HCT116 (cell line): Measurements from ENCODE around the gene PLK5. TPM values are rescaled to one million over a fixed set of nuclear protein-coding genes. Genes with fewer than 3 reads are reported as not detected.

Experiments
- ATAC-seq: fragments of 200-7000 bp; cut with Tn5 transposase; 2 replicates; pipeline ENCODE4 v1.9.1; 2020; ENCODE audit warnings: mild to moderate bottlenecking, moderate library complexity
- BruUV-seq: library from RNA; stranded (reverse); fragments of 400-500 nt; replicated peaks from 2 replicates; lab custom pipeline; 2021; lab: Mats Ljungman, UMichigan
- CTCF ChIA-PET: fragments of 300-600 bp; sonication (Branson Sonifier 250); formaldehyde crosslinking; loops from one replicate; lab custom pipeline; 2021; ENCODE audit warnings: antibody characterized with exemption; lab: Charles Lee
- POLR2A ChIA-PET: fragments of 300-600, 350-600 bp; sonication (Branson Sonifier 250); formaldehyde crosslinking; loops from one replicate; lab custom pipeline; 2021; ENCODE audit warnings: antibody characterized with exemption; lab: Charles Lee
- RAD21 ChIA-PET, 2 experiments: fragments of 300-600 bp; sonication (Branson Sonifier 250); formaldehyde crosslinking; loops; one replicate each; lab custom pipeline; 2023; ENCODE audit warnings: low total read pairs in 2 of 2; ENCODE audit not compliant: uncharacterized antibody in 2 of 2, unreplicated experiment in 2 of 2, low non-redundant PET in 1 of 2; lab: Charles Lee
- DNase-seq: peaks from one replicate; pipeline ENCODE4 v3.0.0-alpha.2; 2010; ENCODE audit warnings: low read depth, low spot score
- H2AFZ ChIP-seq: fragments of 200-600 bp; shearing (Covaris generic), sonication (generic); 2 replicates; pipeline ENCODE4 v1.6.1; 2017; ENCODE audit warnings: low read depth, mixed run types, mixed read lengths, antibody characterized with exemption, low read length; ENCODE audit not compliant: poor library complexity, severe bottlenecking
- H3K27ac ChIP-seq: 2 replicates; pipeline ENCODE4 v1.5.1; 2012; ENCODE audit warnings: low read depth, low read length
- H3K27me3 ChIP-seq: fragments of 200-600 bp; sonication (generic); 2 replicates; pipeline ENCODE4 v1.6.1; 2016; ENCODE audit warnings: mixed run types, low read length, mixed read lengths; ENCODE audit not compliant: insufficient read depth
- H3K36me3 ChIP-seq, 2 experiments: fragments of 200-500 bp in 1 of 2; fragments of 200-600 bp in 1 of 2; sonication (Bioruptor generic) in 1 of 2; sonication (generic) in 1 of 2; 2 replicates each; pipeline versions ENCODE4 v1.5.1 to v1.6.1; 2014 to 2016; ENCODE audit warnings: low read length in 2 of 2, inconsistent platforms in 1 of 2, mixed read lengths in 1 of 2, mixed run types in 1 of 2; ENCODE audit not compliant: insufficient read depth in 2 of 2, control insufficient read depth in 1 of 2
- H3K4me1 ChIP-seq, 2 experiments: fragments of 200-600 bp in 1 of 2; sonication (generic) in 1 of 2; 2 replicates each; pipeline versions ENCODE4 v1.5.1 to v1.6.1; 2012 to 2017; ENCODE audit warnings: low read length in 2 of 2, inconsistent platforms in 1 of 2, mild to moderate bottlenecking in 1 of 2, mixed read lengths in 1 of 2, mixed run types in 1 of 2, moderate library complexity in 1 of 2; ENCODE audit not compliant: insufficient read depth in 2 of 2, control insufficient read depth in 1 of 2
- H3K4me2 ChIP-seq: fragments of 200-600 bp; sonication (generic); 2 replicates; pipeline ENCODE4 v1.6.1; 2017; ENCODE audit warnings: mixed run types, low read length, mixed read lengths
- H3K4me3 ChIP-seq, 2 experiments: fragments of 200-600 bp in 1 of 2; sonication (generic) in 1 of 2; replicated peaks in 1 of 2; 2 replicates each; pipeline ENCODE4 v1.5.1; 2011 to 2016; ENCODE audit warnings: low read length in 2 of 2, control low read depth in 1 of 2, low read depth in 1 of 2, mild to moderate bottlenecking in 1 of 2, mixed read lengths in 1 of 2, mixed run types in 1 of 2
- H3K79me2 ChIP-seq: fragments of 200-600 bp; sonication (generic); 2 replicates; pipeline ENCODE4 v1.6.1; 2017; ENCODE audit warnings: mild to moderate bottlenecking, mixed run types, low read length, moderate library complexity, mixed read lengths; ENCODE audit not compliant: insufficient read depth
- H3K9ac ChIP-seq: fragments of 200-600 bp; sonication (generic); 2 replicates; pipeline ENCODE4 v1.6.1; 2016; ENCODE audit warnings: low read length, mixed read lengths
- H3K9me2 ChIP-seq: fragments of 200-600 bp; sonication (generic), shearing (Covaris generic); 2 replicates; pipeline ENCODE4 v1.6.1; 2017; ENCODE audit warnings: mixed run types, mild to moderate bottlenecking, moderate library complexity; ENCODE audit not compliant: insufficient read depth
- H3K9me3 ChIP-seq, 2 experiments: fragments of 200-500 bp in 1 of 2; fragments of 200-600 bp in 1 of 2; sonication (Bioruptor generic) in 1 of 2; sonication (generic) in 1 of 2; 2 replicates each; pipeline ENCODE4 v1.6.1; 2014 to 2017; ENCODE audit warnings: low read length in 2 of 2, mixed read lengths in 2 of 2, inconsistent platforms in 1 of 2, low read depth in 1 of 2, mild to moderate bottlenecking in 1 of 2, mixed run types in 1 of 2, moderate library complexity in 1 of 2; ENCODE audit not compliant: control insufficient read depth in 1 of 2, insufficient read depth in 1 of 2
- H4K20me1 ChIP-seq: fragments of 200-600 bp; sonication (generic), shearing (Covaris generic); 2 replicates; pipeline ENCODE4 v1.6.1; 2017; ENCODE audit warnings: mixed run types, mild to moderate bottlenecking, moderate library complexity; ENCODE audit not compliant: insufficient read depth
- CEBPB ChIP-seq: IDR thresholded peaks from 2 replicates; pipeline ENCODE4 v1.6.1; 2012; ENCODE audit warnings: low read depth
- EZH2 ChIP-seq: fragments of 200-600 bp; sonication (generic); IDR thresholded peaks from 2 replicates; pipeline ENCODE4 v1.6.1; 2017; ENCODE audit warnings: antibody characterized with exemption, mixed run types
- FOSL1 ChIP-seq: IDR thresholded peaks from 2 replicates; pipeline ENCODE4 v1.6.1; 2012; ENCODE audit warnings: low read depth
- POLR2A ChIP-seq: IDR thresholded peaks from 2 replicates; pipeline ENCODE4 v1.7.0; 2011; ENCODE audit warnings: borderline replicate concordance; ENCODE audit not compliant: insufficient read depth, insufficient read length; ENCODE audit errors: extremely low read depth
- POLR2AphosphoS5 ChIP-seq: IDR thresholded peaks from 2 replicates; pipeline ENCODE4 v1.6.1; 2011; ENCODE audit warnings: mild to moderate bottlenecking, low read depth, low read length, moderate library complexity
- RAD21 ChIP-seq: IDR thresholded peaks from 2 replicates; pipeline ENCODE4 v1.6.1; 2012; ENCODE audit warnings: low read depth, mild to moderate bottlenecking
- SIN3A ChIP-seq: IDR thresholded peaks from 2 replicates; pipeline ENCODE4 v1.6.1; 2012; ENCODE audit warnings: low read depth
- SRF ChIP-seq: IDR thresholded peaks from 2 replicates; pipeline ENCODE4 v1.6.1; 2012; ENCODE audit warnings: low read depth
- YY1 ChIP-seq: IDR thresholded peaks from 2 replicates; pipeline ENCODE4 v1.6.1; 2011; ENCODE audit warnings: low read length, low read depth, moderate library complexity, mild to moderate bottlenecking; ENCODE audit not compliant: insufficient replicate concordance; ENCODE audit errors: extremely low read depth
- intact Hi-C: fragments of 100-400 bp; cut with micrococcal nuclease; formaldehyde crosslinking; loops from 2 replicates; pipeline ENCODE4 v1.10.0; 2022
- total RNA-seq: library from RNA; stranded (reverse); gene quantifications from one replicate; pipeline ENCODE4 v1.2.1, GENCODE V29; 2021; ENCODE audit not compliant: unreplicated experiment
- TF ChIP-seq, protein P1 (sequence below): IDR thresholded peaks from 2 replicates; pipeline ENCODE4 v1.6.1; 2012; ENCODE audit warnings: low read depth
- TF ChIP-seq, protein P2 (sequence below): IDR thresholded peaks from 2 replicates; pipeline ENCODE4 v1.6.1; 2012
- TF ChIP-seq, protein P3 (sequence below): IDR thresholded peaks from 2 replicates; pipeline ENCODE4 v1.6.1; 2011; ENCODE audit warnings: mild to moderate bottlenecking, low read length, moderate library complexity; ENCODE audit not compliant: insufficient replicate concordance; ENCODE audit errors: extremely low read depth

The PLK5 gene
- total RNA-seq, 1 experiment from 2014 or later, result not detected

DNA sequence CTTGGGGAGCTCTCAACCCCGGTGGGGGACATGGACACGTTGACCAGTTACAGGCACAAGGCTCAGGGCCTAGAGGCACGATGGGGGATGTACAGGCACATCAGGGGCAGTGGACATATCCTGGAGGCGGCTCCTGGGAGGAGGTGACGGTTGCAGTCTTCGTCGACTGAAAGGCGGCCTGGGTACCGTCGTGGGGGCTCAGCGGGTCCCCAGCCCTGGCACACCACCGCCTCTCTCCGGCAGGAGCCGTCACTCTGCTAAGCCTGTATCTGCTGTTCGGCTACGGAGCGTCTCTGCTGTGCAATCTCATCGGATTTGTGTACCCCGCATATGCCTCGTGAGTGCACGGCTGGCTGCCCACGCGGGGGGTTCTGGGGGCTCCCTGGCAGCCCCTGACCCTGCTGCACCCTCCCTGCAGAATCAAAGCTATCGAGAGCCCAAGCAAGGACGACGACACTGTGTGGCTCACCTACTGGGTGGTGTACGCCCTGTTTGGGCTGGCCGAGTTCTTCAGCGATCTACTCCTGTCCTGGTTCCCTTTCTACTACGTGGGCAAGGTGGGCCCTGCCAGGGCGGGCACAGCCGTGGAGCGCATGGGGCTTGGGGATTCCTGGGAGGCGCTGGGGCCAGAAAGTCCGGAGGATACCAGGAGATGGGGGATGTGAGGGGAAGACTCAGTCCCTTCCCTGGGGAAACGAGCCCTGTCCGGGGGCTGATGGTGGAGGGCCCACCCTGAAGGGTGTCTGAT, 28.7 kb upstream of the PLK5 start:
- no peak overlapping the region for H3K4me3 ChIP-seq
- BruUV-seq, result no TSS peak
- POLR2A ChIA-PET, result no interaction called here
- no peak overlapping the region for H3K27ac ChIP-seq
- no peaks in the 10 kb centered on the region for H3K27me3 ChIP-seq
- no peaks in the 10 kb centered on the region for H3K9me3 ChIP-seq
- no peaks in the 10 kb centered on the region for H3K36me3 ChIP-seq
- H3K79me2 ChIP-seq, result peaks cover 7% of the 10 kb centered on the region; the same call in 1 of the 2 replicates
- intact Hi-C loops, result no loop called here
- CTCF ChIA-PET, result no interaction called here
- RAD21 ChIA-PET, result no interaction called here
- DNase-seq, result no peak
- no peak for TF ChIP-seq EZH2
- no peak for TF ChIP-seq POLR2A
- TF ChIP-seq FOSL1, result no peak
- no peak for TF ChIP-seq POLR2AphosphoS5
- TF ChIP-seq, protein P1, sequence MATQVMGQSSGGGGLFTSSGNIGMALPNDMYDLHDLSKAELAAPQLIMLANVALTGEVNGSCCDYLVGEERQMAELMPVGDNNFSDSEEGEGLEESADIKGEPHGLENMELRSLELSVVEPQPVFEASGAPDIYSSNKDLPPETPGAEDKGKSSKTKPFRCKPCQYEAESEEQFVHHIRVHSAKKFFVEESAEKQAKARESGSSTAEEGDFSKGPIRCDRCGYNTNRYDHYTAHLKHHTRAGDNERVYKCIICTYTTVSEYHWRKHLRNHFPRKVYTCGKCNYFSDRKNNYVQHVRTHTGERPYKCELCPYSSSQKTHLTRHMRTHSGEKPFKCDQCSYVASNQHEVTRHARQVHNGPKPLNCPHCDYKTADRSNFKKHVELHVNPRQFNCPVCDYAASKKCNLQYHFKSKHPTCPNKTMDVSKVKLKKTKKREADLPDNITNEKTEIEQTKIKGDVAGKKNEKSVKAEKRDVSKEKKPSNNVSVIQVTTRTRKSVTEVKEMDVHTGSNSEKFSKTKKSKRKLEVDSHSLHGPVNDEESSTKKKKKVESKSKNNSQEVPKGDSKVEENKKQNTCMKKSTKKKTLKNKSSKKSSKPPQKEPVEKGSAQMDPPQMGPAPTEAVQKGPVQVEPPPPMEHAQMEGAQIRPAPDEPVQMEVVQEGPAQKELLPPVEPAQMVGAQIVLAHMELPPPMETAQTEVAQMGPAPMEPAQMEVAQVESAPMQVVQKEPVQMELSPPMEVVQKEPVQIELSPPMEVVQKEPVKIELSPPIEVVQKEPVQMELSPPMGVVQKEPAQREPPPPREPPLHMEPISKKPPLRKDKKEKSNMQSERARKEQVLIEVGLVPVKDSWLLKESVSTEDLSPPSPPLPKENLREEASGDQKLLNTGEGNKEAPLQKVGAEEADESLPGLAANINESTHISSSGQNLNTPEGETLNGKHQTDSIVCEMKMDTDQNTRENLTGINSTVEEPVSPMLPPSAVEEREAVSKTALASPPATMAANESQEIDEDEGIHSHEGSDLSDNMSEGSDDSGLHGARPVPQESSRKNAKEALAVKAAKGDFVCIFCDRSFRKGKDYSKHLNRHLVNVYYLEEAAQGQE, result no peak
- TF ChIP-seq, protein P2, sequence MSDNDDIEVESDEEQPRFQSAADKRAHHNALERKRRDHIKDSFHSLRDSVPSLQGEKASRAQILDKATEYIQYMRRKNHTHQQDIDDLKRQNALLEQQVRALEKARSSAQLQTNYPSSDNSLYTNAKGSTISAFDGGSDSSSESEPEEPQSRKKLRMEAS, result no peak
- no peak for TF ChIP-seq CEBPB
- no peak for TF ChIP-seq YY1
- TF ChIP-seq SIN3A, result no peak
- TF ChIP-seq, protein P3, sequence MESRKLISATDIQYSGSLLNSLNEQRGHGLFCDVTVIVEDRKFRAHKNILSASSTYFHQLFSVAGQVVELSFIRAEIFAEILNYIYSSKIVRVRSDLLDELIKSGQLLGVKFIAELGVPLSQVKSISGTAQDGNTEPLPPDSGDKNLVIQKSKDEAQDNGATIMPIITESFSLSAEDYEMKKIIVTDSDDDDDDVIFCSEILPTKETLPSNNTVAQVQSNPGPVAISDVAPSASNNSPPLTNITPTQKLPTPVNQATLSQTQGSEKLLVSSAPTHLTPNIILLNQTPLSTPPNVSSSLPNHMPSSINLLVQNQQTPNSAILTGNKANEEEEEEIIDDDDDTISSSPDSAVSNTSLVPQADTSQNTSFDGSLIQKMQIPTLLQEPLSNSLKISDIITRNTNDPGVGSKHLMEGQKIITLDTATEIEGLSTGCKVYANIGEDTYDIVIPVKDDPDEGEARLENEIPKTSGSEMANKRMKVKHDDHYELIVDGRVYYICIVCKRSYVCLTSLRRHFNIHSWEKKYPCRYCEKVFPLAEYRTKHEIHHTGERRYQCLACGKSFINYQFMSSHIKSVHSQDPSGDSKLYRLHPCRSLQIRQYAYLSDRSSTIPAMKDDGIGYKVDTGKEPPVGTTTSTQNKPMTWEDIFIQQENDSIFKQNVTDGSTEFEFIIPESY, result no peak
- TF ChIP-seq SRF, result no peak
- no peak for TF ChIP-seq RAD21
- TF ChIP-seq, all 23 proteins: peak for 0
- no peaks in the 10 kb centered on the region for H3K9me2 ChIP-seq
- no peak for ATAC-seq
- no peak overlapping the region for H2AFZ ChIP-seq
- no peaks in the 10 kb centered on the region for H4K20me1 ChIP-seq
- peaks cover 13 to 26% of the 10 kb centered on the region in 2 experiments; a peak in 3 of 4 replicates for H3K4me1 ChIP-seq
- no peak overlapping the region for H3K9ac ChIP-seq
- no peak overlapping the region for H3K4me2 ChIP-seq
